GM12878 (cell line): Measurements from ENCODE around the gene ECM1. TPM values are rescaled to one million over a fixed set of nuclear protein-coding genes. Genes with fewer than 3 reads are reported as not detected.

Experiments used
- ATF7 ChIP-seq: fragments of 450-650 bp; IDR thresholded peaks from 2 replicates; pipeline ENCODE4 v1.6.1; 2016; ENCODE audit warnings: low read depth, mild to moderate bottlenecking
- BMI1 ChIP-seq: fragments of 450-650 bp; IDR thresholded peaks from 2 replicates; pipeline ENCODE4 v1.6.1; 2016; ENCODE audit warnings: mild to moderate bottlenecking, moderate library complexity, borderline replicate concordance
- CBFB ChIP-seq: IDR thresholded peaks from 2 replicates; pipeline ENCODE4 v1.6.1; 2016; ENCODE audit warnings: antibody characterized with exemption, low read depth
- CHD1 ChIP-seq: IDR thresholded peaks from 2 replicates; pipeline ENCODE4 v1.6.1; 2012; ENCODE audit warnings: low read depth, low read length, improper control_type of control experiment
- EGR1 ChIP-seq, 2 experiments: IDR thresholded peaks; 1 replicate in 1 of 2; 2 replicates in 1 of 2; pipeline ENCODE4 v1.6.1; 2011 to 2012; ENCODE audit warnings: low read depth in 2 of 2, low read length in 2 of 2, borderline replicate concordance in 1 of 2, mild to moderate bottlenecking in 1 of 2, moderate library complexity in 1 of 2
- FOXM1 ChIP-seq: IDR thresholded peaks from 2 replicates; pipeline ENCODE4 v1.6.1; 2012; ENCODE audit warnings: low read depth, mild to moderate bottlenecking, inconsistent platforms, low read length, moderate library complexity
- HDAC2 ChIP-seq: fragments of 200-600 bp; sonication (generic); IDR thresholded peaks from 2 replicates; pipeline ENCODE4 v1.6.1; 2017
- IRF4 ChIP-seq: IDR thresholded peaks from 2 replicates; pipeline ENCODE4 v1.6.1; 2011; ENCODE audit warnings: low read depth, low read length
- KAT2A ChIP-seq: conservative IDR thresholded peaks from 2 replicates; pipeline ENCODE4 v1.6.1; 2011; ENCODE audit warnings: low read depth, low read length; ENCODE audit not compliant: control insufficient read depth
- MXI1 ChIP-seq: fragments of 150-350 bp; IDR thresholded peaks from 2 replicates; pipeline ENCODE4 v1.6.1; 2011; ENCODE audit warnings: low read depth, mild to moderate bottlenecking, inconsistent platforms, low read length, improper control_type of control experiment
- NFYA ChIP-seq: IDR thresholded peaks from 2 replicates; pipeline ENCODE4 v1.6.1; 2011; ENCODE audit warnings: low read depth, mild to moderate bottlenecking, low read length, improper control_type of control experiment, borderline replicate concordance
- NR2C2 ChIP-seq: IDR thresholded peaks from 2 replicates; pipeline ENCODE4 v1.6.1; 2011; ENCODE audit warnings: borderline replicate concordance, low read depth; ENCODE audit not compliant: control insufficient read depth, insufficient read length
- PAX5 ChIP-seq: IDR thresholded peaks from 2 replicates; pipeline ENCODE4 v1.6.1; 2011; ENCODE audit warnings: low read depth, low read length, borderline replicate concordance
- PAX8 ChIP-seq: fragments of 450-650 bp; IDR thresholded peaks from 2 replicates; pipeline ENCODE4 v1.6.1; 2017; ENCODE audit warnings: mild to moderate bottlenecking, moderate library complexity
- PML ChIP-seq: IDR thresholded peaks from 2 replicates; pipeline ENCODE4 v1.6.1; 2012; ENCODE audit warnings: low read length, inconsistent platforms
- POLR2AphosphoS5 ChIP-seq: IDR thresholded peaks from 2 replicates; pipeline ENCODE4 v1.6.1; 2011; ENCODE audit warnings: mild to moderate bottlenecking, low read length, inconsistent platforms
- RB1 ChIP-seq: fragments of 450-650 bp; formaldehyde crosslinking; IDR thresholded peaks from 2 replicates; pipeline ENCODE4 v1.6.1; 2017; ENCODE audit warnings: mild to moderate bottlenecking, borderline replicate concordance
- RCOR1 ChIP-seq: conservative IDR thresholded peaks from 2 replicates; pipeline ENCODE4 v1.6.1; 2012; ENCODE audit warnings: low read depth, low read length, improper control_type of control experiment
- SPI1 ChIP-seq: IDR thresholded peaks from 2 replicates; pipeline ENCODE4 v1.6.1; 2011; ENCODE audit warnings: low read depth, mild to moderate bottlenecking, low read length, moderate library complexity, borderline replicate concordance; ENCODE audit not compliant: insufficient read depth
- SRF ChIP-seq, 2 experiments: IDR thresholded peaks; 2 replicates each; pipeline ENCODE4 v1.6.1; 2011; ENCODE audit warnings: low read depth in 2 of 2, low read length in 2 of 2, mild to moderate bottlenecking in 1 of 2, moderate library complexity in 1 of 2
- TCF3 ChIP-seq: IDR thresholded peaks from 2 replicates; pipeline ENCODE4 v1.6.1; 2012; ENCODE audit warnings: low read depth, mild to moderate bottlenecking, low read length, borderline replicate concordance; ENCODE audit not compliant: insufficient read depth
- TCF7 ChIP-seq: IDR thresholded peaks from 2 replicates; pipeline ENCODE4 v1.6.1; 2014; ENCODE audit warnings: antibody characterized with exemption, borderline replicate concordance
- ZNF24 ChIP-seq: fragments of 450-650 bp; IDR thresholded peaks from 2 replicates; pipeline ENCODE4 v1.6.1; 2017; ENCODE audit warnings: antibody characterized with exemption, mild to moderate bottlenecking
- ZSCAN29 ChIP-seq: fragments of 450-650 bp; IDR thresholded peaks from 2 replicates; pipeline ENCODE4 v1.6.1; 2017; ENCODE audit warnings: mild to moderate bottlenecking, moderate library complexity
- polyA plus RNA-seq, 11 experiments: library from polyadenylated mRNA; depleted of rRNA in 4 of 11; unstranded in 6 of 11; stranded (reverse) in 5 of 11; fragments of >200 nt; fragmentation: Nextera tagmentation in 4 of 11; fragmentation: Illumina TruSeq in 1 of 11; extraction: Ambion mirVana in 4 of 11; extraction: Trizol in 1 of 11; gene quantifications; 1 replicate in 1 of 11; 2 replicates in 10 of 11; pipeline versions ENCODE4 v1.2.1 to v1.2.3, GENCODE V29; 2011 to 2016; ENCODE audit warnings: inconsistent platforms in 2 of 11, missing spikeins in 2 of 11, low read depth in 1 of 11
- total RNA-seq, 4 experiments: library from RNA; depleted of rRNA in 3 of 4; stranded (reverse); fragments of >200 nt in 3 of 4; fragmentation: Illumina TruSeq in 1 of 4; extraction: Trizol in 1 of 4; gene quantifications; 2 replicates each; pipeline versions ENCODE4 v1.2.1 to v1.2.3, GENCODE V29; 2013 to 2021
- TF ChIP-seq, protein P1 (sequence below): fragments of 450-650 bp; formaldehyde crosslinking; IDR thresholded peaks from 2 replicates; pipeline ENCODE4 v1.4.0; 2020; ENCODE audit warnings: mild to moderate bottlenecking, moderate library complexity
- TF ChIP-seq, protein P2 (sequence below): IDR thresholded peaks from 2 replicates; pipeline ENCODE4 v1.6.1; 2011; ENCODE audit warnings: borderline replicate concordance, low read depth, mild to moderate bottlenecking, moderate library complexity, low read length; ENCODE audit not compliant: insufficient read depth, poor library complexity, severe bottlenecking
- TF ChIP-seq, protein P3 (sequence below): IDR thresholded peaks from 2 replicates; pipeline ENCODE4 v1.6.1; 2011; ENCODE audit warnings: low read depth, low read length, improper control_type of control experiment, borderline replicate concordance

Gene ECM1
- total and polyA plus RNA-seq, 10 of the 15 experiments (the other 5 are each of a cell fraction or from before 2014, with no cell fraction given), result 0.06 to 1.3 (median 0.60) TPM

DNA sequence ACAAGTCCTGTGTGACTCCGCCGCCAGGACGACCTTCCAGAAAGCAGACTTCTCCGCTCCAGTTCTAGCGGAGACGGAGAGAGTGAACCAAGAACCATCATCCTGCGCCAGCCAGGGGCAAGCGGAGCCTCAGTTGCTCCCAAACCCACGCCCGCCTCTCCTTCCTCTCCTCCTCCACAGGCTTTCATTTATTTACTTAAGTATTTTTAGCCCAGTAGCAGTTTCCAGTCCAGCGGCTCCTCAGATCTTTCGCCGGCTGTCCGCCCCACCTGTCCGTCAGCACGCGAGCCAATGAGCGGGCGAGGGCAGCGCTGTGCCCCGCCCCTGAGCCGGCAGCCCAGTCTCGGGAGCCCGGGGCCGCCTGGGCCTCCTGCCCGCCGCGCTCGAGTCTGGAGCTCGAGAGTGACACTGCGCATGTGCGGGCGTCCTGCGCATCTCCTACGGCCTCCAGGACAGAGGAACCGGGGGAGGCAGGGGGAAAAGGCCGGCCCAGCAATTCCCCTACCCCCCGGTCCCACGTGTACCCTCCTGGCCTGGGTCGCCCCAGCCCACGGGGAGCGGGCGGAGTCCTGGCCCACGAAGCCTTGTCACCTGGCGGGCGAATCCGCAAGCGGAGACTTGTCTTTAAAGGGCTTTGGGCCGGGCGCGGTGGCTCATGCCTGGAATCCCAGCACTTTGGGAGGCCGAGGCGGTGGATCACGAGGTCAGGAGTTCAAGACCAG is 7.6 kb downstream of the ECM1 start, which contains the start of gene FALEC (continued):
- TF ChIP-seq, protein P1, sequence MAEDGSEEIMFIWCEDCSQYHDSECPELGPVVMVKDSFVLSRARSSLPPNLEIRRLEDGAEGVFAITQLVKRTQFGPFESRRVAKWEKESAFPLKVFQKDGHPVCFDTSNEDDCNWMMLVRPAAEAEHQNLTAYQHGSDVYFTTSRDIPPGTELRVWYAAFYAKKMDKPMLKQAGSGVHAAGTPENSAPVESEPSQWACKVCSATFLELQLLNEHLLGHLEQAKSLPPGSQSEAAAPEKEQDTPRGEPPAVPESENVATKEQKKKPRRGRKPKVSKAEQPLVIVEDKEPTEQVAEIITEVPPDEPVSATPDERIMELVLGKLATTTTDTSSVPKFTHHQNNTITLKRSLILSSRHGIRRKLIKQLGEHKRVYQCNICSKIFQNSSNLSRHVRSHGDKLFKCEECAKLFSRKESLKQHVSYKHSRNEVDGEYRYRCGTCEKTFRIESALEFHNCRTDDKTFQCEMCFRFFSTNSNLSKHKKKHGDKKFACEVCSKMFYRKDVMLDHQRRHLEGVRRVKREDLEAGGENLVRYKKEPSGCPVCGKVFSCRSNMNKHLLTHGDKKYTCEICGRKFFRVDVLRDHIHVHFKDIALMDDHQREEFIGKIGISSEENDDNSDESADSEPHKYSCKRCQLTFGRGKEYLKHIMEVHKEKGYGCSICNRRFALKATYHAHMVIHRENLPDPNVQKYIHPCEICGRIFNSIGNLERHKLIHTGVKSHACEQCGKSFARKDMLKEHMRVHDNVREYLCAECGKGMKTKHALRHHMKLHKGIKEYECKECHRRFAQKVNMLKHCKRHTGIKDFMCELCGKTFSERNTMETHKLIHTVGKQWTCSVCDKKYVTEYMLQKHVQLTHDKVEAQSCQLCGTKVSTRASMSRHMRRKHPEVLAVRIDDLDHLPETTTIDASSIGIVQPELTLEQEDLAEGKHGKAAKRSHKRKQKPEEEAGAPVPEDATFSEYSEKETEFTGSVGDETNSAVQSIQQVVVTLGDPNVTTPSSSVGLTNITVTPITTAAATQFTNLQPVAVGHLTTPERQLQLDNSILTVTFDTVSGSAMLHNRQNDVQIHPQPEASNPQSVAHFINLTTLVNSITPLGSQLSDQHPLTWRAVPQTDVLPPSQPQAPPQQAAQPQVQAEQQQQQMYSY (CRISPR knock-in tag), result no peak
- TF ChIP-seq CHD1 (no peak), NR2C2 (no peak), TCF3 (no peak), FOXM1 (no peak), IRF4 (no peak), TCF7 (peak; percentile 94), SRF (IDR thresholded peaks at IDR 0.05; ENCODE audit: low read depth in 2 of 2, low read length in 2 of 2) (no peak), POLR2AphosphoS5 (no peak), PML (no peak), HDAC2 (no peak), ZNF24 (no peak), PAX8 (no peak), ATF7 (no peak), EGR1 (IDR thresholded peaks at IDR 0.05; ENCODE audit: borderline replicate concordance in 1 of 2, low read depth in 2 of 2, low read length in 2 of 2) (no peak), BMI1 (no peak), KAT2A (no peak), RCOR1 (no peak), MXI1 (peak; percentile 45; the same call in 1 of the 2 replicates), CBFB (no peak), RB1 (0 out of 2 replicates have a peak, but pooled peaks have one; percentile 54), SPI1 (no peak), PAX5 (peak; percentile 70), NFYA (no peak), ZSCAN29 (no peak)
- TF ChIP-seq, protein P2, sequence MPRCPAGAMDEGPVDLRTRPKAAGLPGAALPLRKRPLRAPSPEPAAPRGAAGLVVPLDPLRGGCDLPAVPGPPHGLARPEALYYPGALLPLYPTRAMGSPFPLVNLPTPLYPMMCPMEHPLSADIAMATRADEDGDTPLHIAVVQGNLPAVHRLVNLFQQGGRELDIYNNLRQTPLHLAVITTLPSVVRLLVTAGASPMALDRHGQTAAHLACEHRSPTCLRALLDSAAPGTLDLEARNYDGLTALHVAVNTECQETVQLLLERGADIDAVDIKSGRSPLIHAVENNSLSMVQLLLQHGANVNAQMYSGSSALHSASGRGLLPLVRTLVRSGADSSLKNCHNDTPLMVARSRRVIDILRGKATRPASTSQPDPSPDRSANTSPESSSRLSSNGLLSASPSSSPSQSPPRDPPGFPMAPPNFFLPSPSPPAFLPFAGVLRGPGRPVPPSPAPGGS, result no peak
- TF ChIP-seq, protein P3, sequence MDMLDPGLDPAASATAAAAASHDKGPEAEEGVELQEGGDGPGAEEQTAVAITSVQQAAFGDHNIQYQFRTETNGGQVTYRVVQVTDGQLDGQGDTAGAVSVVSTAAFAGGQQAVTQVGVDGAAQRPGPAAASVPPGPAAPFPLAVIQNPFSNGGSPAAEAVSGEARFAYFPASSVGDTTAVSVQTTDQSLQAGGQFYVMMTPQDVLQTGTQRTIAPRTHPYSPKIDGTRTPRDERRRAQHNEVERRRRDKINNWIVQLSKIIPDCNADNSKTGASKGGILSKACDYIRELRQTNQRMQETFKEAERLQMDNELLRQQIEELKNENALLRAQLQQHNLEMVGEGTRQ, result no peak
